Keratinocyte (primary cell): ENCODE measurements around the gene SLC39A3. TPM values are rescaled to one million over a fixed set of nuclear protein-coding genes. Genes with fewer than 3 reads are reported as not detected.

ENCODE experiments used
- DNase-seq: peaks from one replicate; pipeline ENCODE4 v3.0.0-alpha.2; 2011; ENCODE audit warnings: low read depth, missing footprints, low spot score
- FAIRE-seq: peaks from 2 replicates; lab custom pipeline; 2011; peaks lifted over from hg19 to GRCh38; lab: Jason Lieb, UNC
- H2AFZ ChIP-seq: 2 replicates; pipeline ENCODE4 v1.6.0; 2012; ENCODE audit warnings: low read length, control low read depth, inconsistent platforms; ENCODE audit not compliant: control insufficient read depth
- H3K27ac ChIP-seq: 2 replicates; pipeline ENCODE4 v1.5.1; 2011; ENCODE audit warnings: low read length; ENCODE audit not compliant: control insufficient read depth, insufficient read depth
- H3K27me3 ChIP-seq: 3 replicates; pipeline ENCODE4 v1.6.0; 2011; ENCODE audit warnings: low read length; ENCODE audit not compliant: control insufficient read depth, insufficient read depth; ENCODE audit errors: extremely low read depth
- H3K36me3 ChIP-seq, 2 experiments: 2 replicates in 1 of 2; 3 replicates in 1 of 2; pipeline ENCODE4 v1.5.1; 2011; ENCODE audit warnings: low read length in 2 of 2, mild to moderate bottlenecking in 1 of 2; ENCODE audit not compliant: control insufficient read depth in 2 of 2, insufficient read depth in 2 of 2; ENCODE audit errors: extremely low read depth in 1 of 2
- H3K4me1 ChIP-seq: 3 replicates; pipeline ENCODE4 v1.5.1; 2011; ENCODE audit warnings: low read length; ENCODE audit not compliant: control insufficient read depth, insufficient read depth; ENCODE audit errors: extremely low read depth
- H3K4me2 ChIP-seq: 3 replicates; pipeline ENCODE4 v1.6.0; 2011; ENCODE audit warnings: low read depth, low read length; ENCODE audit not compliant: control insufficient read depth, insufficient read depth; ENCODE audit errors: extremely low read depth
- H3K4me3 ChIP-seq, 3 experiments: fragments of 200-600 bp in 1 of 3; sonication (generic) in 1 of 3; 2 replicates in 2 of 3; 3 replicates in 1 of 3; pipeline ENCODE4 v1.5.1; 2011 to 2016; ENCODE audit warnings: low read length in 3 of 3, mild to moderate bottlenecking in 3 of 3, control low read depth in 2 of 3, inconsistent platforms in 1 of 3, low read depth in 1 of 3, mixed read lengths in 1 of 3, mixed run types in 1 of 3, moderate library complexity in 1 of 3; ENCODE audit not compliant: control insufficient read depth in 2 of 3, insufficient read depth in 2 of 3; ENCODE audit errors: extremely low read depth in 1 of 3
- H3K79me2 ChIP-seq: 2 replicates; pipeline ENCODE4 v1.6.0; 2012; ENCODE audit warnings: low read length; ENCODE audit not compliant: control insufficient read depth, insufficient read depth
- H3K9ac ChIP-seq: 3 replicates; pipeline ENCODE4 v1.6.0; 2011; ENCODE audit warnings: low read length; ENCODE audit not compliant: control insufficient read depth, insufficient read depth; ENCODE audit errors: extremely low read depth
- H3K9me1 ChIP-seq: 3 replicates; pipeline ENCODE4 v1.6.0; 2011; ENCODE audit warnings: low read length; ENCODE audit not compliant: control insufficient read depth, insufficient read depth; ENCODE audit errors: extremely low read depth
- H3K9me3 ChIP-seq: 2 replicates; pipeline ENCODE4 v1.5.1; 2012; ENCODE audit warnings: low read depth, low read length; ENCODE audit not compliant: control insufficient read depth
- H4K20me1 ChIP-seq: 3 replicates; pipeline ENCODE4 v1.6.0; 2011; ENCODE audit warnings: low read length; ENCODE audit not compliant: control insufficient read depth, insufficient read depth; ENCODE audit errors: extremely low read depth
- EZH2 ChIP-seq: IDR thresholded peaks from one replicate; pipeline ENCODE4 v1.6.1; 2012; ENCODE audit warnings: inconsistent platforms, mild to moderate bottlenecking, low read length, moderate library complexity
- dilution Hi-C: fragments of 300-500 bp; cut with MboI; formaldehyde crosslinking; loops from one replicate; pipeline ENCODE4 v1.7.0; 2020; ENCODE audit warnings: low sequenced_read_pairs; ENCODE audit not compliant: extremely low pct_ligation_motif_present
- polyA plus RNA-seq, 5 experiments: library from polyadenylated mRNA; depleted of rRNA in 3 of 5; stranded (reverse) in 3 of 5; stranded (forward) in 1 of 5; unstranded in 1 of 5; fragments of >200 nt; gene quantifications; 1 replicate in 1 of 5; 2 replicates in 3 of 5; 3 replicates in 1 of 5; pipeline versions ENCODE4 v1.2.1 to v1.2.3, GENCODE V29; 2011 to 2012; ENCODE audit warnings: missing spikeins in 2 of 5, low read depth in 1 of 5, low replicate concordance in 1 of 5
- TF ChIP-seq, protein P1 (sequence below), 3 experiments: IDR thresholded peaks in 1 of 3; conservative IDR thresholded peaks in 1 of 3; optimal IDR thresholded peaks in 1 of 3; 2 replicates in 2 of 3; 3 replicates in 1 of 3; pipeline versions ENCODE3 to v1.5.1; 2011; ENCODE audit warnings: low read length in 3 of 3, mild to moderate bottlenecking in 3 of 3, moderate library complexity in 2 of 3, control low read depth in 1 of 3, inconsistent platforms in 1 of 3; ENCODE audit not compliant: insufficient read depth in 2 of 3; ENCODE audit errors: extremely low read depth in 1 of 3

SLC39A3 gene
- polyA plus RNA-seq, 1 donor (not counting 4 experiments of a cell fraction or from before 2014, with no cell fraction given), result 26.2 TPM

DNA sequence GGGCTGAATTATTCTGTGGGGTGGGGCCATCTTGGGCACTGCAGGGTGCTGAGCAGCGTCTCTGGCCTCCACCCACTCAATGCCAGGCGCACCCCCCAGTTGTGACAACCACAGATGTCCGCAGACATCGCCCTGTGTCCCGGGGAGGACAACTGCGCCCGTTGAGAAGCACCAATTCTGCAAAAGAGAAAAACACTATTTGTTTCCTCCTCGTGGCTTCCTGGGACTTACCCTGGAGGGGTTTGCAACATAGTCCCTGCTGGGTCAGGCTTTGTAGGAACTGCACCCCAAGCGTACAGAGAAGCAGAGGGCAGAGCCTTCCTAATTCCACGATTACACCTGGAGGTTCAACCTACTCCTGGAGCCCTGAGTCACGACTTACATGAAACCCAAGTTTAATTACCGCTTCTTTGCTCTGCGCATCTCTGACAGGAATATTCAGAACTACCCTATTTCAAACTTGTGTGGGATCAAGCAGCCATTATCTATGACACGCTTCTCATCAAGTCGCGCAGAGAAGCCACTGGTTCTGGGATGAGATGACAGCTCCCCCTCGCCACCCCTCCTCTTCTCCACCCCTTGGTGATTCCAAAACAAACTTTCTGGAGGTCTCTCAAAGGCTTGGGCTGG is 11.1 kb upstream of the SLC39A3 start:
- TF ChIP-seq EZH2, result no peak
- TF ChIP-seq, protein P1, sequence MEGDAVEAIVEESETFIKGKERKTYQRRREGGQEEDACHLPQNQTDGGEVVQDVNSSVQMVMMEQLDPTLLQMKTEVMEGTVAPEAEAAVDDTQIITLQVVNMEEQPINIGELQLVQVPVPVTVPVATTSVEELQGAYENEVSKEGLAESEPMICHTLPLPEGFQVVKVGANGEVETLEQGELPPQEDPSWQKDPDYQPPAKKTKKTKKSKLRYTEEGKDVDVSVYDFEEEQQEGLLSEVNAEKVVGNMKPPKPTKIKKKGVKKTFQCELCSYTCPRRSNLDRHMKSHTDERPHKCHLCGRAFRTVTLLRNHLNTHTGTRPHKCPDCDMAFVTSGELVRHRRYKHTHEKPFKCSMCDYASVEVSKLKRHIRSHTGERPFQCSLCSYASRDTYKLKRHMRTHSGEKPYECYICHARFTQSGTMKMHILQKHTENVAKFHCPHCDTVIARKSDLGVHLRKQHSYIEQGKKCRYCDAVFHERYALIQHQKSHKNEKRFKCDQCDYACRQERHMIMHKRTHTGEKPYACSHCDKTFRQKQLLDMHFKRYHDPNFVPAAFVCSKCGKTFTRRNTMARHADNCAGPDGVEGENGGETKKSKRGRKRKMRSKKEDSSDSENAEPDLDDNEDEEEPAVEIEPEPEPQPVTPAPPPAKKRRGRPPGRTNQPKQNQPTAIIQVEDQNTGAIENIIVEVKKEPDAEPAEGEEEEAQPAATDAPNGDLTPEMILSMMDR (optimal IDR thresholded peaks at IDR 0.05 in 1 of 3, IDR thresholded peaks at IDR 0.05 in 1 of 3, conservative IDR thresholded peaks at IDR 0.05 in 1 of 3; ENCODE audit: extremely low read depth in 1 of 3, insufficient read depth in 2 of 3, low read length in 3 of 3), result no peak
- dilution Hi-C loops, result no loop called here
- Histone ChIP-seq H3K27me3 (no peaks in the 10 kb centered on the region), H3K4me3 (no peak overlapping the region), H3K4me2 (no peak overlapping the region), H3K36me3 (peaks cover 6 to 11% of the 10 kb centered on the region in 2 experiments), H3K9me3 (no peaks in the 10 kb centered on the region), H4K20me1 (no peaks in the 10 kb centered on the region), H3K9me1 (no peaks in the 10 kb centered on the region), H3K27ac (no peak overlapping the region), H3K4me1 (no peaks in the 10 kb centered on the region), H2AFZ (no peak overlapping the region), H3K79me2 (no peaks in the 10 kb centered on the region), H3K9ac (no peak overlapping the region)
- DNase-seq (no peak), FAIRE-seq (no peak)

DNA sequence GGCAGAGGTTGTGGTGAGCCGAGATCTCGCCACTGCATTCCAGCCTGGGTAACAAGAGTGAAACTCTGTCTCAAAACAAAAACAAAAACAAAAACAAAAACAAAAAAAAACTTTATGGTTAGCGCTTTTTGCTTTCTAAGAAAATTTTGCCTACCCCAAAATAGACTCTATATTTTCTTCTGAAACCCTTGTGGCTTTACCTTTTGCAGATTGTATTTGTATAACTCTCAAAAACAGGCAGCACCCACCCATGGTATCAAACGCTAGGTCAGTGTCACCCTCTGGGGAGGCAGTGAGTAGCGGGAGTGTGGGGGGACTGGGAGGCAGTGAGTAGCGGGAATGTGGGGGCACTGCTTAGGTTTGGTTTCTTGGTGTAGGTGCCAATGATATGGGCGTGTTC is 7.5 kb upstream of the SLC39A3 start:
- Histone ChIP-seq H3K79me2 (no peaks in the 10 kb centered on the region), H3K9me1 (no peaks in the 10 kb centered on the region), H3K9me3 (no peaks in the 10 kb centered on the region), H3K9ac (no peak overlapping the region), H4K20me1 (no peaks in the 10 kb centered on the region), H3K4me1 (no peaks in the 10 kb centered on the region), H2AFZ (no peak overlapping the region), H3K4me3 (no peak overlapping the region), H3K27ac (no peak overlapping the region), H3K4me2 (no peak overlapping the region), H3K27me3 (no peaks in the 10 kb centered on the region), H3K36me3 (no peaks in the 10 kb centered on the region)
- TF ChIP-seq EZH2, result no peak
- TF ChIP-seq, protein P1 (optimal IDR thresholded peaks at IDR 0.05 in 1 of 3, IDR thresholded peaks at IDR 0.05 in 1 of 3, conservative IDR thresholded peaks at IDR 0.05 in 1 of 3; ENCODE audit: extremely low read depth in 1 of 3, insufficient read depth in 2 of 3, low read length in 3 of 3), result no peak
- DNase-seq (no peak), FAIRE-seq (no peak)
- dilution Hi-C loops, result no loop called here
